GM18505 (cell line): ENCODE results near the gene FILIP1L.

Source experiments
- ATAC-seq: cut with Tn5 transposase; IDR thresholded peaks from one replicate; pipeline ENCODE4 v1.9.1; 2021; ENCODE audit not compliant: unreplicated experiment
- POLR2A ChIP-seq: IDR thresholded peaks from 4 replicates; pipeline ENCODE4 v1.6.1; 2011; ENCODE audit warnings: borderline replicate concordance; ENCODE audit not compliant: insufficient read depth, insufficient read length; ENCODE audit errors: extremely low read depth

The FILIP1L gene

GRCh38 chr3:99895703-99896441 is 218.4 kb downstream of the FILIP1L start:
- no peak for ATAC-seq
- no peak for TF ChIP-seq POLR2A

- ATAC-seq = no peak
- TF ChIP-seq POLR2A = no peak
Measured at GRCh38 chr3:99895131-99895696, 219.1 kb downstream of the FILIP1L start.

- no peak for TF ChIP-seq POLR2A
- no peak for ATAC-seq
Measured at GRCh38 chr3:99892332-99892731, 222.0 kb downstream of the FILIP1L start.

- TF ChIP-seq POLR2A = no peak
- no peak for ATAC-seq
Measured at GRCh38 chr3:99891610-99892285, 222.6 kb downstream of the FILIP1L start.

- TF ChIP-seq POLR2A = no peak
- no peak for ATAC-seq
Measured at GRCh38 chr3:99885851-99886250, 228.4 kb downstream of the FILIP1L start.

- no peak for TF ChIP-seq POLR2A
- ATAC-seq = no peak
Measured at GRCh38 chr3:99885085-99885484, 229.2 kb downstream of the FILIP1L start.

- ATAC-seq = no peak
- TF ChIP-seq POLR2A = no peak
Measured at GRCh38 chr3:99884484-99884883, 229.8 kb downstream of the FILIP1L start.

- no peak for TF ChIP-seq POLR2A
- ATAC-seq = no peak
Measured at GRCh38 chr3:99883693-99884092, 230.6 kb downstream of the FILIP1L start.

- no peak for ATAC-seq
- TF ChIP-seq POLR2A = no peak
Measured at GRCh38 chr3:99883138-99883461, 231.2 kb downstream of the FILIP1L start.

- no peak for ATAC-seq
- TF ChIP-seq POLR2A = no peak
Measured at GRCh38 chr3:99882436-99883137, 231.7 kb downstream of the FILIP1L start.

GRCh38 chr3:99881121-99881524 is 233.2 kb downstream of the FILIP1L start:
- ATAC-seq = no peak
- TF ChIP-seq POLR2A = no peak

- no peak for ATAC-seq
- TF ChIP-seq POLR2A = no peak
Measured at GRCh38 chr3:99879275-99879674, 235.0 kb downstream of the FILIP1L start.

GRCh38 chr3:99878005-99878404 is 236.3 kb downstream of the FILIP1L start:
- ATAC-seq = peak; percentile 41
- no peak for TF ChIP-seq POLR2A
